ENCODE measurements around the gene ANKRD22.

DNA sequence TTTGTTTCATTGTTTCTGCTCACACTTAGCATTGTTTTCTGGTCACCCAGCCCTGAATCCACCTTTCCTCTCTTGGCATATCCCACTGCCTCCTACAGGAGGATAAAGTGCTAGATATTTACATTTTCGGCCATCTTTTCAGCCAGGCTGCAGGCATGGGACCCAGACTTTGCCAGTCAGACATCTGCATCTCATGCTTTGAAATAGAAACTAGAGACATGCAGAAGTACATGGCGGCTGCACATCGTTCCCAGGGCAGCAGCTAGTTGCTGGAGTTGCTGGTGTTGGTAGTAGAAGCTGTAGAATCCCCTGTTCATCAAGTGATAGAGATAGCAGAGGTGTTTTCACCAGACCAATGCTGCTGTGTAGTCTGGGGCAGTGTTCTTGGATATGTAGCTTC, 47.1 kb upstream of the ANKRD22 start:
- TF ChIP-seq, protein P1, sequence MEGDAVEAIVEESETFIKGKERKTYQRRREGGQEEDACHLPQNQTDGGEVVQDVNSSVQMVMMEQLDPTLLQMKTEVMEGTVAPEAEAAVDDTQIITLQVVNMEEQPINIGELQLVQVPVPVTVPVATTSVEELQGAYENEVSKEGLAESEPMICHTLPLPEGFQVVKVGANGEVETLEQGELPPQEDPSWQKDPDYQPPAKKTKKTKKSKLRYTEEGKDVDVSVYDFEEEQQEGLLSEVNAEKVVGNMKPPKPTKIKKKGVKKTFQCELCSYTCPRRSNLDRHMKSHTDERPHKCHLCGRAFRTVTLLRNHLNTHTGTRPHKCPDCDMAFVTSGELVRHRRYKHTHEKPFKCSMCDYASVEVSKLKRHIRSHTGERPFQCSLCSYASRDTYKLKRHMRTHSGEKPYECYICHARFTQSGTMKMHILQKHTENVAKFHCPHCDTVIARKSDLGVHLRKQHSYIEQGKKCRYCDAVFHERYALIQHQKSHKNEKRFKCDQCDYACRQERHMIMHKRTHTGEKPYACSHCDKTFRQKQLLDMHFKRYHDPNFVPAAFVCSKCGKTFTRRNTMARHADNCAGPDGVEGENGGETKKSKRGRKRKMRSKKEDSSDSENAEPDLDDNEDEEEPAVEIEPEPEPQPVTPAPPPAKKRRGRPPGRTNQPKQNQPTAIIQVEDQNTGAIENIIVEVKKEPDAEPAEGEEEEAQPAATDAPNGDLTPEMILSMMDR (IDR thresholded peaks at IDR 0.05): no peak
- no peak for TF ChIP-seq POLR2A (IDR thresholded peaks at IDR 0.05)

Measured in breast epithelium (tissue), 3 donors.